Lung (tissue), 12 donors: Measurements from ENCODE around the gene NACAD. TPM values are rescaled to one million over a fixed set of nuclear protein-coding genes. Genes with fewer than 3 reads are reported as not detected.
A peak's percentile ranks its signal among the peaks of the same experiment; 100 is the strongest.

ENCODE experiments used
- ATAC-seq: fragments of 200-7000 bp; cut with Tn5 transposase; one replicate; pipeline ENCODE4 v1.9.1; 2020; ENCODE audit warnings: moderate number of reproducible peaks; ENCODE audit not compliant: insufficient read depth, low FRiP score
- DNase-seq, 3 donors: peaks; one replicate each; pipeline ENCODE4 v3.0.0-alpha.2; 2013 to 2017
- H3K27ac ChIP-seq, 2 donors: one replicate each; pipeline ENCODE4 v1.5.1; 2013; ENCODE audit warnings: mild to moderate bottlenecking in 2 of 2, moderate library complexity in 2 of 2, control low read depth in 1 of 2, inconsistent platforms in 1 of 2, low read depth in 1 of 2, low read length in 1 of 2
- H3K27me3 ChIP-seq, 3 donors: one replicate each; pipeline ENCODE4 v1.5.1; 2013; ENCODE audit warnings: low read length in 2 of 3; ENCODE audit not compliant: control insufficient read depth in 3 of 3, insufficient read depth in 3 of 3
- H3K36me3 ChIP-seq, 4 donors: one replicate each; pipeline ENCODE4 v1.5.1; 2013; ENCODE audit warnings: low read length in 4 of 4, mild to moderate bottlenecking in 1 of 4, moderate library complexity in 1 of 4; ENCODE audit not compliant: control insufficient read depth in 4 of 4, insufficient read depth in 4 of 4
- H3K4me1 ChIP-seq, 5 donors: one replicate each; pipeline ENCODE4 v1.5.1; 2013; ENCODE audit warnings: low read length in 5 of 5, mild to moderate bottlenecking in 2 of 5, moderate library complexity in 1 of 5; ENCODE audit not compliant: control insufficient read depth in 5 of 5, insufficient read depth in 5 of 5
- H3K4me3 ChIP-seq: one replicate; pipeline ENCODE4 v1.5.1; 2013; ENCODE audit warnings: mild to moderate bottlenecking, control low read depth, moderate library complexity
- H3K9ac ChIP-seq, 2 donors: one replicate each; pipeline ENCODE4 v1.5.1; 2013; ENCODE audit warnings: low read length in 2 of 2, control low read depth in 1 of 2; ENCODE audit not compliant: insufficient read depth in 1 of 2
- H3K9me3 ChIP-seq, 4 donors: one replicate each; pipeline ENCODE4 v1.5.1; 2013; ENCODE audit warnings: low read length in 3 of 4, mild to moderate bottlenecking in 1 of 4, moderate library complexity in 1 of 4; ENCODE audit not compliant: control insufficient read depth in 4 of 4, insufficient read depth in 3 of 4
- WGBS, 2 donors: extraction: QIAGEN DNeasy Blood & Tissue Kit; methylation state at CpG; one replicate each; pipeline ENCODE4 v1.1.7; 2013; 5-methylcytosine and 5-hydroxymethylcytosine counted together
- polyA plus RNA-seq, 2 donors: library from polyadenylated mRNA; stranded (reverse); fragments of 200-250 nt; gene quantifications; one replicate each; pipeline ENCODE4 v1.2.1, GENCODE V29; 2013
- total RNA-seq, 2 donors: library from RNA; depleted of rRNA in 1 of 2; stranded (reverse); fragments of >200 nt in 1 of 2; gene quantifications; one replicate each; pipeline ENCODE4 v1.2.1, GENCODE V29; 2014 to 2021
- TF ChIP-seq, protein P1 (sequence below): IDR thresholded peaks from 2 replicates; pipeline ENCODE4 v1.5.1; 2012; ENCODE audit warnings: mild to moderate bottlenecking; ENCODE audit errors: control extremely low read depth, extremely low read depth
- donor health status: control.
- donor health status: control.
- donor health status: Bipolar disorder and iron deficiency.
- donor health status: healthy.
- donor health status: DM: yes; HTN: yes; CAD: no.

NACAD gene
- total and polyA plus RNA-seq, 4 donors: 0.85 to 3.7 (median 1.7) TPM

DNA sequence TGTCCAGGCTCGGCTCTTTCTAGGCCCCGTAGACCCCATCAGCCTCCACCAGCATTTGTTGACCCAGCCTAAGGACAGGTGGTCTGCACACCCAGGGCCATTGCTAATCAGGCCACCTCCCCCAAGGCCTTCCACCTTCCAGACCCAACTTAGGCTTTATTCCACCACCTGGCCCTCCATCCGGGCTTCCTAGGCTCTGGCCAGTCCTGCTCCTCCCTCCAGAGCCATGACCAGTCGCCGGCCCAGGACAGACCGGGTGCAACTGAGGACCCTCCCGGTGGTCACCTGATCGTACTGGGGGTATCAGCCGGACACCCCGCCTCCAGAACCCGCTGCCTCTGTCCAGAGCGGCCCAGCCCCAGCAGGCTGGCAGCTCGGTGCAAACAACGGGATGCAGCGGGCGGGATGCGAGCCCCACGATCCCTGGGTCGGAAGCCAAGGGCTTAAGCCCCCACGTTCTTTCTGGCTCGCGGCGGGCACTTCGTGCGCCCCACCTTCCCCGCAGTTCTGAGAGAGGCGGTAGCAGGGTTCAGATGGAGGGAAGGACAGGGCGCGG is 545 bp downstream of the NACAD start:
- 53 to 54% methylated on average over 27 to 29 of the region's 29 CpGs for WGBS, 2 donors
- TF ChIP-seq, protein P1, sequence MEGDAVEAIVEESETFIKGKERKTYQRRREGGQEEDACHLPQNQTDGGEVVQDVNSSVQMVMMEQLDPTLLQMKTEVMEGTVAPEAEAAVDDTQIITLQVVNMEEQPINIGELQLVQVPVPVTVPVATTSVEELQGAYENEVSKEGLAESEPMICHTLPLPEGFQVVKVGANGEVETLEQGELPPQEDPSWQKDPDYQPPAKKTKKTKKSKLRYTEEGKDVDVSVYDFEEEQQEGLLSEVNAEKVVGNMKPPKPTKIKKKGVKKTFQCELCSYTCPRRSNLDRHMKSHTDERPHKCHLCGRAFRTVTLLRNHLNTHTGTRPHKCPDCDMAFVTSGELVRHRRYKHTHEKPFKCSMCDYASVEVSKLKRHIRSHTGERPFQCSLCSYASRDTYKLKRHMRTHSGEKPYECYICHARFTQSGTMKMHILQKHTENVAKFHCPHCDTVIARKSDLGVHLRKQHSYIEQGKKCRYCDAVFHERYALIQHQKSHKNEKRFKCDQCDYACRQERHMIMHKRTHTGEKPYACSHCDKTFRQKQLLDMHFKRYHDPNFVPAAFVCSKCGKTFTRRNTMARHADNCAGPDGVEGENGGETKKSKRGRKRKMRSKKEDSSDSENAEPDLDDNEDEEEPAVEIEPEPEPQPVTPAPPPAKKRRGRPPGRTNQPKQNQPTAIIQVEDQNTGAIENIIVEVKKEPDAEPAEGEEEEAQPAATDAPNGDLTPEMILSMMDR: no peak
- peak in 2 of 3 donors; percentile 22 to 29 for DNase-seq
- H3K4me3 ChIP-seq: no peak overlapping the region
- H3K27me3 ChIP-seq: no peaks in the 10 kb centered on the region
- no peak overlapping the region for H3K9ac ChIP-seq
- H3K27ac ChIP-seq: no peak overlapping the region
- peaks cover 0 to 16% (median 3%) of the 10 kb centered on the region in 5 donors for H3K4me1 ChIP-seq
- no peaks in the 10 kb centered on the region for H3K9me3 ChIP-seq
- no peaks in the 10 kb centered on the region for H3K36me3 ChIP-seq
- no peak for ATAC-seq

DNA sequence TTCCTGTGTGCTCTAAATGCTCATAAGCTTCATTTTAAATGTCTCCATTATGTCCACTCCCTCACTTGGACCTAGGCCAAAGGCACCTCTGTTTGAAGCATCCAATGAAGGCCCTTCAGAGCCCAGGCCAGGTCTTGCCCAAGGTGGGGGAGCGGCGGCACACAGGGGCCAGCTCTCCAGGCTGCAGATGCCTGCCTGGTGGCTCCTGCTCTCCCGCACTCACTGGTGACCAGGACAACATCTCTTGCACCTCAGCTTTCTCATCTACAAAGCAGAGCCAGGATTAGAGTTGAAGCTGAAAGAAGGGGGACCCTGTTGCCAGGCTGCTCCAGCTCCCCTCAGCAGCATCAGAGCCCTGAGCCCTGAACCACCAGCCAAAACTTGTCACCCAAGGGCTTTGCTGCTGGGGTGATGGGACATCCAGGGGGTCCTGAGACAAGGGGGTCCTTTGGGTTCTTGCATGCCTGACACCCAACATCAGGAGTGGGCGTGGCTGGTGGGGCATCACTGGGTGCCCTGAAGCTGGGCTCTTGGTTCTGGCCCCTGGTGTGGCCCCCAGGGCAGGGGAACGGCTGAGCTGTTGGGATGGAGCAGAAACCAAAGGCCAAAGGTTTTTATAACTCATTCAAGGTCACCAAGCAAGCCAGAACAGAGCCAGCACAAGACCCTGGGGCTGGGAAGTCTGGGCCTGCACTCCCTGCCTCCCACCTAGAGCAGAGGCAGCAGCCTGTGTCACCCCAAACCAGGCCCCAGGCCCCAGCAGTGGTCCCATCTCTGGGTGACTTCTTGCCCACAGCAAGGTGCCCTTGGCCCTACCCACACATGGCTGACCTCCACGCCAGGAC is 1.2 kb downstream of the NACAD start:
- Histone ChIP-seq H3K4me3 (no peak overlapping the region), H3K27ac (no peak overlapping the region), H3K9ac (no peak overlapping the region), H3K36me3 (no peaks in the 10 kb centered on the region), H3K9me3 (no peaks in the 10 kb centered on the region), H3K4me1 (peaks cover 0 to 16% (median 3%) of the 10 kb centered on the region in 5 donors), H3K27me3 (no peaks in the 10 kb centered on the region)
- WGBS, 2 donors: 94 to 95% methylated on average over 6 of the region's 6 CpGs
- DNase-seq (no peak), ATAC-seq (no peak)
- TF ChIP-seq, protein P1: no peak

DNA sequence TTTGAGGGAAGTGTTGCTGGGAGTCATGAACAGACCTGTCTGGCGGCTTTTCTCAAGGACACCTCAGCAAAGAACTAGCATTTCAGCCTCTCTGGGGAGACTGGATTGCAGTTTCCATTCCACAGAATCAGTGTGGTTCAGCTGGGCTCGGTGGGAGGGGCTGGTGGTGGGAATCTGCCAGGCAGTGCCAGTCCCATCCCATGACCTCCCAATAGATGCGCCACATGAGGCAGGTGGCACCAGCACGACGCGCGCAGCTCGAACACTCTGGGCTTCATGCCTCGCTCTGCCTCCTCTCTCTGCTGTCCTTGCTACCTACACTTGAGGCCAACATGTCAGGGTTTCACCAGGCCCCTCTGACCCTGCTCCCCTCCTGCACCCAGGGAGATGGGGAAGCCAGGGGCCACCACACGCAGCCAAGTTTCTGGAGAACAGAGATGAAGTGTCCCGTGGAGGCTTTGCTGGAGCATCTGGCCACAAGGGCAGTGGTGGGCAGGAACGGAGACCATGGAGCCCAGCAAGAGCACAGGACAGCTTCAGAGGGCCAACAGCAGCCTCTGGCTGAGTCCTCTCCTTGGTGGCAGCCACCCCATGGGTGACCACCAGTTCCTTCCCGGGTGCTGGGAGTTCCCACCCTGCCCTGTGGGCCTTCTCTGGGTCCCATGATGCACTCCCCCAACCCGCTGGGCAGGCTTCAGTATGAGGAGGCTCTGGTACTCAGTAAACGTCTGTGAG is 2.3 kb downstream of the NACAD start:
- no peak overlapping the region for H3K9ac ChIP-seq

More for the DNA sequence above, 2.3 kb downstream of the NACAD start:
- TF ChIP-seq, protein P1: no peak
- Histone ChIP-seq H3K36me3 (no peaks in the 10 kb centered on the region), H3K27me3 (no peaks in the 10 kb centered on the region), H3K27ac (no peak overlapping the region), H3K9me3 (no peaks in the 10 kb centered on the region), H3K4me1 (peaks cover 0 to 16% (median 3%) of the 10 kb centered on the region in 5 donors), H3K4me3 (no peak overlapping the region)
- WGBS, 2 donors: 85 to 94% methylated on average over 15 of the region's 15 CpGs
- ATAC-seq: no peak
- peak; percentile 40 to 58 (median 55) for DNase-seq
